HG02623 (cell line): Measurements from ENCODE around the gene RGS3.

Experiments used
- ATAC-seq: cut with Tn5 transposase; IDR thresholded peaks from one replicate; pipeline ENCODE4 v1.9.1; 2021; ENCODE audit warnings: moderate library complexity; ENCODE audit not compliant: unreplicated experiment

RGS3 gene

DNA sequence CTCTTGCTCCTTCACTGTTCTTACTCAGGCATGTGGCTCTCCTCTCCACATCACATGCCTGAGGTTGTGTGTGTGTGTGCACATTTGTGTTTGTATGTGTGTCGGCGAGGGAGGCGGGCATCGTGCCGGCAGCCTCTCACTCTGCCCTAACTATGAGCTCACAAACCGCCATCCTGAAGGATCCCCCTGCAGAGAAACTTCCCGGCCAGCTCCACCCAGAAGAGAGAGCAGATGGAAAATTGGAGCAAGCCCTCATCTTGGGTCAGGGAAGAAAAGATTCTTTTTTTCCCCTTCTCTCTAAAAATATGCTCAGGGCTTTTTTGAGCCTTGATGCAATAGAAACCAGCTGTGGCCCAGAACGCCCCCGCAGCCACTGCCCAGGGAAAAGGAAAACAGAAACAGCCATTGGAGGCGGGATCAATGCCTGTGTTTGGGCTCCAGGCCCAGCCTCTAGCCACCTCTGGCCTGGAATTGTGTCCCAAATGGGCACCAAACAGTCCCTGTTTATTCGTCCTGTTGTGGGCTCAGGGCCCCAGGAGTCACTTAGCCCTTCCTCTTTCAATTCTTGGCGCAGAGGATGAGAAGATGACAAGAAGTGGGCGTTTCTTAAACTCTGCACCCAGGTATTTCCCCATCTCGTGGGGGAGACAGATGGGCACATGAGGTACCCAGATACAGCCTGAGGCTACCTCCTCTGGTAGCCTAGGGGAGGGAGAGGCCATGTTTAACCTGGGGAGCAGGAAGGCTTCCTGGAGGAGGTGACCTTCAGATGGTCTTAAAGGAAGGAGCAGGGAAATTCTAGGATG lies 151.5 kb downstream of the RGS3 start:
- peak; percentile 52 for ATAC-seq

DNA sequence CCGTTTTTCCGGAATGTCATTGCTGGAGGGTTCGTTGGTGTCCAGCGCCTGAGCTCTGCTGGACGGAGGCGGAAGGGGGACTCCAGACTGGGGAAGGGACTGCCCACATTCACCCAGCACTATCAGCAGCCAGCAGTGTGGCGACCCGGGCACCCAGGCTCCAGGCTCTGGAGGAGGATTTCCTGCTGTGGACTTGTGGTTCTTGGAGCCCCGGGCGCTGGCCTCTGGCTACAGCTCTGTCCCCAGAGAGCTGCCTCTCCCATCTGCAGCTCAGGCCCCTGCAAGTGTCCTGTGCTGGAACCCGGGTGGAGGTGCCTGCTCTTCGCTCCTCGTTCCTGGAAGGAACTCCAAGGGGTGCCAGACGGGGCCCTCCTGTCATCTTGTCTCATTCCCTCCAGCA lies 152.6 kb downstream of the RGS3 start:
- ATAC-seq, result no peak

DNA sequence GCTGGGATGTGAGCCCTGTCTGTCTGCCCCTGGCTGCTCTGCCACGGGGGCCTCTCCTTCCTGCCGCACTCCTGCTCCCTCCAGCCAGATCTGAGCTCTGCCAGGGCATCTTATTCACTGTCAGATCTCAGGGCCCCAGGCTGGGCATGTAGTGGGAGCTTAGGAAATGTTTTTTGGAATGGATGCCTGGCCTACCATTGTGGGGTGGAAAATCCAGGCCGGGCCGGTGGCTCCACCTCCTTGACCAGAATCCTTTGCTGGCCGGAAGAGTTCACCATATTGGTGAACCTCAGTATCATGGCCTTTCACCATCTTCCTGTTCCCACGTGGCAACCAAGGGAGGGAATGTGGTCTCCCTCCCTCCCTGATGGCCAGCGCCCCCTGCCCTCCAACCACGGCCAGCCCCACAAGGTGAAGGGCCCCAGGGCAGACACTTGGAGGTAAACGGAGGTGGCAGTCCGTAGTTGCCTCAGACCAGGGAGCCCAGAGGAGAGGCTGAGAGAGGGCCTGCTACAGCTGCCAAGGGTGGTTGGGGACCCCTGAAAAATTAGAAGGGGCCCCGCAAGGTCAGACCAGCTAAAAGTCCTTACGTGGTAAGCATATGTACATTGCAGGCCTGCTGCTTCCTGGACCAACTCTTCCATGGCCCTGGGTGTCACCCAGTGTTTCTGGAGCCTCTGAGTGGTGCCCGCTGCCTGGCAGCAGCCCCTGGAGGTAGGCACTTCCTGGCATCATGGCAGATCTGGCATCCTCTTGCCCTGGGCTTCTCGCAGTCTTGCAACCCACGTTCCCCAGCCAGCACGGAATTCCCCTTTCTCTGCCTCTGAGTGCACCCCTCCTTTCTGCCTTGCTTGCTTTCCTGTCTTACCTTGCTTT lies 153.3 kb downstream of the RGS3 start:
- no peak for ATAC-seq

DNA sequence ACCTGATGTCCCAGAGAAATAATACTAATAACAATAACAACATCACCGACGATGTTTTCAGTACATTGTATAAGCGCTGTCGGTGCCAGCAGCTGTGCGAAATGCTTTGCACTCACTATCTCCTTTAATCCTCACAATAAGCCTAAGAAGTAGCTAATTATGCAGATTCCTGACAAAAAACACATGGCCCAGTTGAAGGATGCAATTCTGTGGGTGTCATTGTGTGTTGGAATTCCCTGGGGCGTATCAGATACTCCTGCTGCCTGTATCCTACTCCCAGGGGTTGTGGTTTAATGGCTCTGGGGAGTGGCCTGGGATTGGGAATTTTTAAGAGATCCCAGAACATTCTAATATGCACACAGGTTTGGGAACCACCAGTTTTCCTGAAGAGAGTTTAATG lies 154.0 kb downstream of the RGS3 start:
- ATAC-seq, result no peak

DNA sequence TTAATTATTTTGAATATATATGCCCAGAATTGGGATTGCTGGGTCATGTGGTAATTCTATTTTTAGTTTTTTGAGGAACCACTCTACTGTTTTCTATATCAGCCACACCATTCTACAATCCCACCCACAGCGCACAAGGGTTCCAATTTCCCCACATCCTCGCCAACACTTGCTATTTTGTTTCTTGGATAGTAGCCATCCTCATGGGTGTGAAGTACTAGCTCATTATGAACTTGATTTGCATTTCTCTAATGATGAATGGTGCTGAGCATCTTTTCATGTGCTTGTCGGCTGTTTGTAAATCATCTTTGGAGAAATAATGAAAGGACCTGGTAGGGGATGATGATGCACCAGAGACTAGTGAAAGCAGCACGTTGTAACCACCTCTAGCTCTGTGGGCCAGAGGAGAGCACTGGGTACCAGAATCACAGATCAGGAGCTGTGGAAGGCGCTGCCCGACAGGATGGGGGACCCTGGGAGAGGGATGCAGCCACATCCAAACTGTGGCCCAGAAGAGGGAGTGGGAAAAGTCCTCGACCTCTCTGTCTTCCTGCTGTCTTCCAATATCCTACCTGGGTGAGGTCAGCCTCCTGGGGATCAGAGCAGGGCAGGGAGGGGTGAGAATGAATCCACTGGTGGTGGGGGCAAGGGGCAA lies 155.4 kb downstream of the RGS3 start:
- no peak for ATAC-seq

DNA sequence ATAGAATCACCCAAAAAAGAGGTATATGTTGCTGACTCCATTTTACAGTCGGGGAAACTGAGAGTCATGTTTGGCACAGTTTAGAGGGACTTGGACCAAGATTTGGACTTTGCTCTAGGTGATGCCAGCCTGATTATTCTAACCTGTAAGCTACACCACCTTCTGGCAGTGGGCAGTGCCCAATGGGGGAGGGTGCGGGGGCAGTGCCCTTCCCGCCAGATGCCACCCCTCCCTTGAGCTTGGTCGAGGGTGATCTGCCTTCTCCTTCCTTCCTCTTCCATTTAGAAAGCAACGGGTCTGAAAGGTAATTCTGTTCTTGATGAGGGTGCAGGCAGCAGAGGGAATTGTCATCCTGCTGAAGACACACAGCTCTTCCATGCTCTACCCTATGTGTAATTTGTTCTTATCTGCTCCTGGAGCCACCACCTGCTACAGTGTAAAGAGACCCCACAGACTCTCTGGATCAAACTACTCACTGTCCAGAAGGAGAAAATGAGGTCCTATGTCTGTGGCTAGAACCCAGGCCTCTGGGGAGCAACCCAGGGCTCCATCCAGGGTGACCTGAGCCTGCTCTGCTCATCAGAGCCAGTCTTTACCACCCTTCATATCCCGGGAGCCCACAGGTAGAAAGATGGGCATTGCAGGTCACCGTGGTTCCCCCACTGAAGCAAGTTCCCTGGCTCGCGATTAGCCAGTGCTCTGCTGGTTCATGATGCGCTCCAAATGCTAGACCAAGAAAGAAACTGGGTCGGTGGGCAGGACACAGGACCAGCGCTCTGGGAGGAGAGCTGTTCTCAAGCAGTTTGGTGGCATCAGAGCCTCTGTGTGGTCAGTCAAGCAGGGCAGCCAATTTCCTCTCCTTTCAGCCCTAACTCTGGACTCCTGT lies 156.2 kb downstream of the RGS3 start:
- ATAC-seq, result no peak

DNA sequence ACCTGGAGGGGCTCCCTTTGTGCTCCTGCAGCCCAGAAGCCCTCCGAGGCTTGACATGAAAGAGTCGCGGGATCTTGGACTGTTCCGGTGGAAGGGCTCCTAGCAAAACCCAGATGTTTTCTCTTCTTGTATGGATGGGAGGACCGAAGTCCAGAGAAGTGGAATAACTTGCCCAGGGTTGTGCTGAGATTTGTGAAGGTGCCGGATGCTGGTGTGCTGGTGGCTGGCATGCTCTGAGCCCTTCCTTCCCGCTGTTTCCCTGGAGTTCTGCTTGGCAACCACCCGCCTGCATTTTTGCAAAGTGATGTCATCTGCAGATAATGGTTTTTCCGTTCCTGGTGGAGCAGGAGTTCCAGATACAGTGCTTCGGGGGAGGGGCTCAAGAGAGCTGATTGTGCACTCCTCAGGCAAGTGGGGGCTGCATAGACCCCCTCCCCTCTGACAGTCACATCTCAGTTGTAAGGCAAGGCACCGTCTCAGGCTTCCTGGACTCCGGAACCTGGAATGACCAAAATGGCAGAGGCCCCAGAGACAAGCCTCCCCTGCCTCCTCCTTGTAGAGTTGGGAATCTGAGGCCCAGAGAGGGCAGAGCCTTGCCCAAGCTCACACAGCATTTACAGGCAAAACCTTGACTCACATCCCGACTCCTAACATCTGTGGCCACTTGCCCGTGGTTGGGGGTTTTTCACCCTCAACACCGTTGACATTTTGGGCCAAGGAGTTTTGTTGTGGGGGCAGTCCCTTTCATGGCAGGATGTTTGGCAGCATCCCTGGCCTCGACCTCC lies 157.0 kb downstream of the RGS3 start:
- no peak for ATAC-seq

DNA sequence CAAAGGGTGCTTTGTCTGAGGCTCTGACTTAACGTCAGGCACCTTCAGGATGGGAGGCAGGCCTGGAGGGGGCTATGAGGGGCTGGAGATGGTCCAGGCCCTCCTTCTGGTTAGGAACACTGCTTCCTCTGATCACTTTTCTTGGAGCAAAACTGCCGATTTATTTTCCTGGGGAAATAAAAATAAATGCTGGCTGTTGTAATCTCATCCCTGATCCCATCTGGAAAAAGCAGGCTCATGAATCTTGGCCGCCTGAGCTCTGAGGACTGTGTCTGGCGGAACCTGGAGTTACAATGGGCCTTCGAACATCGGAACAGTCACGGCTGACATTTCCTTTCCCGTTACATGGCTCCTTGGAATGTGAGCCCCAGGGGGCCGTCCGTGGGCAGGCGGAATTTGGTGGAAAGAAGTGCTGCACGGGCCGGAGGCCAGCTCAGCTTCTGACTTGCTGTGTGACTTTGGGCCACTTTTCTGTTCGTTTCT lies 157.8 kb downstream of the RGS3 start:
- no peak for ATAC-seq

DNA sequence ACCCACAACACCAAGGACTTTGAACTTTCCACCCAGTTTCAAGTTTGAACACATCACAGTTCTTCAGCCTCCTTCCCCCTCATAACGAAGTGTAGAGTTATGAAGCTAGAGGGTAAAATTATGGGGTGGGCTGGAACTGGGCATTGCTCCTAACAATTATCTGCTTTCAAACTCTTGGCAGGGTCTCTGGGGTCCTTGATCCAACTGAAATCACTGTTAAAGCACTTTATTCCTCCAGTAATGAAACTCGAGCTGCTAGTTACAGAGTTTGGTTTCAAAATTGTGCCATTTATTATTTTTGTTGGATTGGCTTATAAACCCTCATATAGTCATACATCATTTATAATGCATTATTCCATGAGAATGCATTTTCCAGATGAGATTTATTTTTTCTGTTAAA lies 158.5 kb downstream of the RGS3 start:
- no peak for ATAC-seq

DNA sequence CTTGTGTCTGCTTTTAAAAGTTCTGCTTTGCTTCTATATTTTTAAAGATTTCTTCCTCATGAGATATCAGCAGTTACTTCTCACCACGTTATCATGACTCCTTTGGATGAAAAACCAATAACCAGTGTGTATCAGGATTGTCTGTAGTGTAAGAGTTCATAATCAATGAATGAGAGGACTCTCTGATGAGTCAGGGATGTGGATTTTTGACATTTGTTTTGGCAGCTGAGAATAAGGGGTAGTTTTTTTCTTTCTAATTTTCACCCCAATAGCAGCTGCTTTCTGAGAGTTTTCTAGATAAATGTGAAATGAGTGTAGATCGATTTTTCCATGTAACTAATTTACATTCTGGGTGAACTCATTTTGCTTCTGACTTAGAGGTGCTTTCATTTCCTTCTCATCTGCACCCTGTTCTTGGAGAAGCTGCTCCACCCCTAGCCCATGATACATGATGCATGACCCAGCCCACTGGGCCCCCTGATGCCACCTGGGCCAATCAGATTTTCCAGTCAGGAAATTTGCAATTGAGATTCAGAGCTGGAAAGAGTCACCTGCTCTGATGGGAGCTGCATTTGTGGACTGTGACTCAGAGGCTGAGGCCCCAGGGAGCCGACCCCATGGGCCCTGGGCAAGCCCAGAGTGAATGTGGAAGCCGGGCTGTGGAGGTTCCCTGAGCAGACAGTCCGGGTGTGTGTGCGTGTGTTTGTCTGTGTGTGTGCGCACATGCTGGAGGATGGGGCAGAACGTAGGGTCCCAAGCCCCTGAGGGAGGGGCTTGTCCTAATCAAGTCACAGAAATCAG lies 159.3 kb downstream of the RGS3 start:
- ATAC-seq, result peak; percentile 76

DNA sequence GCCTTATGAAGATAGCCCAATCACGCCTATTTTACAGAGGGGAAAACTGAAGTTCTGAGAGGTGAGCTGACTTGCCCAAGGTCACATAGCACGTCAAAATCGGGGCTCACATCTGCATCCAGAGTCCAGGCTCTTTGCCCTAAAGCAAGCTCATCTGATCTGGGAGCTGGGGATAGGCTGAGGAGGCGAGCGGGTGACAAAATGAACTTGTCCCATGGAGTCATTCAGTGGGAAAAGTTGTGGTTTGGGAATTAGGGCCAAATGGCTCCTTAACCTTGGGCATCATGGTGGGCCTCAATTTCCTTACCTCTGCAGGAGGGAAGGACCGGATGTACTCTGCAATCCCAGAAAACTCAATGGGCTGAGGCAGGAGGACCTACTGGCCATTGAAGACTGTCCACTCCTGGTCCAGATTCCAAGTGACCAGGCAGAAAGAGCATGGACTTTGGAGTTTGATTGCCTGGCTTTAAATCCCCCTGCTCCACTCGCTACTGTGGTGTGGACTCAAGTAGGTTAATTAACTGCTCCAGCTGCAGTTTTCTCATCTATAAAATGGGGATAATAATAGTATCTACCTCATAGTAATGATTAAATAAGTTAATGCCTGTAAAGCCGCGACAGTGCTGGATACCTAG lies 160.4 kb downstream of the RGS3 start:
- no peak for ATAC-seq

DNA sequence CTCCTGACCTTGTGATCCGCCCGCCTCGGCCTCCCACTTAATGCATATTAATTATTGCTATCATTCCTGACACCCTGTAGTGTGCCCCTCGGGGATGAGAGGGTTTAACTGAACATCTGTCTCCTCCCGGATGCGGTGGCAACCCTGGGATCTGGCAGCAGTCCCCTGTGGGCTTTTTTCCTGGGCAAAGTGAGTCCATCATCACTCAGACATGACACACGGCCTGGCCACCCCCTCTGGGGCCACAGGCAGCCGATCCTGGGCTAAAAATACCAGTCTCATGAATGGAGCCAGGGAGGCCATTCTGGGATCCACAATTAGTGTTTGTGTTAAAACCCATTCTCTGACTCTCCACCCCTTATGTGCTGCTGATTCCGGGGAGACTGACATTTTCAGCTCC lies 161.2 kb downstream of the RGS3 start:
- ATAC-seq, result no peak

DNA sequence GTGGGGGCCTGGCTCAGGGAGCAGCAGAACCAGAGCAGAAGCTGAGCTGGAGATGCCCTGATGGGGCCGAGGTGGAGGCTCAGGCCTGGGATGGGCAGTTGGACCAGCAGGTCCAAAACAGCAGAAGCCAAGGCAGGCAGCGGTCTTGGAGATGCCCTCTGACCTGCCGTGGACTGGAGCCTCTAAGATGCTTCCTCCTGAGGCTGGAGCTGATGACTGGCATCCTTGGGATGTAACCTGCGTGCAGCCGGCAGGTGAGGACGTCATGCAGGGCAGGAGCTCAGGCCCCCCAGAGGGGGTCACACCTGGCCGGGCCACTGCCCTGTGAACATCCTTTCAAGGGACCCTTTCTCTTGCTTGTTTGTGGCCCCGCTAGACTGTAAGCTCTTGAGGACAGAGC lies 162.0 kb downstream of the RGS3 start:
- ATAC-seq, result no peak

DNA sequence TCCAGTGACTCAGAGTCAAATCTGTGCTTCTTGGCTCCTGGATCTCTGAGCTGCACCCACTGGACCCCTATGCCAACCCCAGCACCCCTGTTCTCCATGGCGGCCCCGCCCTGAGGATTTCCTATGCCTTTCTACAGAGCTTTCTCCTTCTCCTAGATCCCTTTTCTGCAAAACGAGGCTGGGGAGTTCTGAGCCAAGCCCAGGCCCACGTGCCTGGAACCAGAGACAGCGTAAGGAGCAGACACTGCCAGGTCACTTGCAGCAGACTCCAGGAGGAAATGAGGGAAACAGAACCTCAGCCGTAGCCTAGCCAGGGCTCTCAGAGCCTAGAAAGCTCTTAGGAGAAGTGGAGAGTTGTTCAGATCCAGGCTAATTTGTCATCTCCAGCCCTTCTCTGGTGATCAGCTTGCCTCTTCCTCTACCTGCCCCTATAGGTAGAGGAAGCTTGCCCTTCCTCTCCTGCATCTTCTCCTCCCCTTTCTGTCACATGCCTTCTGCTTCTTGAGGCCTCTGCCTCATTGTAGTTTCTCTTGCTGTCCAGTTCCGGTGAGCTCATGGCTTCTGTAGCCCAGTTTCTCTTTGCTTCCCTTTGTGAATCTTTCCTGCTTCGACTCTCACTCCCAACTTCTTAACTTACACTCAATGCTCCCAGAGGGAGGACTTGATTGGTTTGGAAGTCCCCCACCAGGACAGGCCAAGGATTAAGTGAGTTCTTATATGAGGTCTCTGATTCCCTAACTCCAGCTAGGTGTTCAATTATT lies 163.4 kb downstream of the RGS3 start:
- no peak for ATAC-seq

DNA sequence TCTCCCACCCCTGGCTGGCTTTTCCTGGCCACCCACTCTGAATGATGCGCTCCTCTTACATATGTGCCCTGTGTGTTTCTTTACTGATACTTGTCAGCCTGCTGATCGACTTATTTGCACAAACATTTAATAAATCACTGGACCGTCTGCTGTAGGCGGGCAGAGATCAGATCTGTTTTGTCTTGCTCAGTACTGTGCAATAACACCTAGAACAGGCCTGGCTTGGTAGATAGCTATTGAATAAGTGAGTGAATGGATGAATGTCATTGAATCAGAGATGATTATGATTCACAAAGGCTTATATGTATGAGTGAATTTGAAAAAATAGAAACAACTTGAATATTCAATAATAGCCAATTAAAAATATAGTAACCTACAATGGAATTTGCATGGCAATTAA lies 165.1 kb downstream of the RGS3 start:
- no peak for ATAC-seq

DNA sequence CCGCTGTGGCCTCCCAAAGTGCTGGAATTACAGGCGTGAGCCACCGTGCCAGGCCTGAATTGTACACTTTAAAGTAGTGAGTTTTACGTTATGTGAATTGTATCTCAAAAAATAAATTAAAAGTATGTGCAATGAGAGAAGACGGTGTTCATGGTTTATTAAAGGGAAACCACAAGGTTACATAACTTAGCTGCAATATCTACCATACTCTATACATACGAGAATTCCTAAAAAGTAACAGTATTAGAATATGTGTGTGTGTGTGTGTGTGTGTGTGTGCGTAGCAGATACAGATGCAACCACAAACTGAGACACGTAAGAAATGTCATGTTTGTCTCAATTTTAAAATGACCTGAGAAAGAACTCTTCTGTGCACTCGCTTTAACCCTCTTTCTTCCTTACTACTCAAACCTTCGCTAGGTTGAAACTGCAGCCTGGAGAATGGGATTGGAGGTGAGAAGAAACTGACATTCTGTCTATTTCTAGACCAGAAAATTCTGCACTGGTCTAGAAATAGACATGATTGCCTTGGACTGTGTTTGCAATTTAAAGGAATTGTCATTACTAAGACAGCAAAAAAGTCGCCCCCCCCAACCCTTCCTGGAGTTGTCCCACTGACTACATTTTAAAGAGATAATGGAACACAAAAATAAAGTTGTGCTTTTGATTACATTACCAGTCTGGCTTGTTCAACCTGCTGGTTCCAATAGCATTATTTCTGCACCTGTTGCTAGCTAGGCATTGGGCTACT lies 167.0 kb downstream of the RGS3 start:
- ATAC-seq, result no peak

DNA sequence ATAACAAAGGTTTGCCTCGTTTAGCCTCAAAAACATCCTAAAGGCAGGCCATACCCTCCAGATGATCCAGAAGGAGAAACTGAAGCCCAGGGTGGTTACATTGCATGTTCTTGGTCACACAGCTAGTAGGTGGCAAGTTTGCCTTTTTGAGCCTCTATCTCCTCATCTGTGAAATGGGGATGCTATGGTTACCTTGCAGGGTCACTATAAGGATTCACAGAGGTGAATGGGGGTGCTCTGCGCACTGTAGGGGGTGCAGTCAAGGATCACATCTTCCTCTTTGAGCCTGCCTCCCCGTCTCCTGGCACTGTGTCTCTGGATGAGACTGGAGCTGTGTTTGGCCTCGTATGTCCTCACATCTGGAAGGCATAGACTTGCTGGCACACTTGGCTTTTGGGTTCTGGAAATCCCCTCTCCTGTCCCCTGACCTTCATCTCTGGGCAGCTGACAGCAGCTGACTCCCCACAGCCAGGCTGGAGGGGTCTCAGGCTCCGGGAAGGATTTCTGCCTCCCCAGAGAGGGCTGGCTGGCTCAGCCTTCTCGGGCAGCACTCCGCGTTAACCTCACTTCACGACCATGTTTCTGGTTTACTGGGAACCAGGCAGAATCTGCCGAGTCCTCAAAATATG lies 167.7 kb downstream of the RGS3 start:
- no peak for ATAC-seq
